Calu3 (cell line): Measurements from ENCODE around the gene GMPR2. TPM values are rescaled to one million over a fixed set of nuclear protein-coding genes. Genes with fewer than 3 reads are reported as not detected.
"Not testable (repeated sequence)": the region's sequence is repeated elsewhere in the genome, so short reads cannot be mapped to it uniquely, and the experiment has no call there.

Experiments used
- BruUV-seq: library from RNA; stranded (reverse); fragments of 400-500 nt; replicated peaks from 2 replicates; lab custom pipeline; 2021; lab: Mats Ljungman, UMichigan
- CTCF ChIA-PET: fragments of 300-600 bp; sonication (Branson Sonifier 250); formaldehyde crosslinking; loops from one replicate; lab custom pipeline; 2022; ENCODE audit warnings: antibody characterized with exemption; lab: Charles Lee
- DNase-seq: peaks from one replicate; pipeline ENCODE4 v3.0.0; 2022
- H3K27ac Mint-ChIP-seq: one replicate; pipeline ENCODE4 v1.8.0; 2022; ENCODE audit warnings: mixed read lengths; ENCODE audit not compliant: unreplicated experiment
- H3K27me3 Mint-ChIP-seq: one replicate; pipeline ENCODE4 v1.8.0; 2022; ENCODE audit warnings: mixed read lengths; ENCODE audit not compliant: unreplicated experiment
- H3K36me3 Mint-ChIP-seq: one replicate; pipeline ENCODE4 v1.8.0; 2022; ENCODE audit warnings: mild to moderate bottlenecking, moderate library complexity, mixed read lengths; ENCODE audit not compliant: insufficient read depth, unreplicated experiment
- H3K4me1 Mint-ChIP-seq: one replicate; pipeline ENCODE4 v1.8.0; 2022; ENCODE audit warnings: mild to moderate bottlenecking, low read depth, mixed read lengths; ENCODE audit not compliant: unreplicated experiment
- H3K4me3 Mint-ChIP-seq: one replicate; pipeline ENCODE4 v1.8.0; 2022; ENCODE audit warnings: mild to moderate bottlenecking, low read depth, moderate library complexity, mixed read lengths; ENCODE audit not compliant: unreplicated experiment
- H3K9me3 Mint-ChIP-seq: one replicate; pipeline ENCODE4 v1.8.0; 2022; ENCODE audit warnings: low read depth, mixed read lengths; ENCODE audit not compliant: unreplicated experiment
- CTCF ChIP-seq: fragments of 200-600 bp; IDR thresholded peaks from one replicate; pipeline ENCODE4 v1.8.0; 2022; ENCODE audit warnings: antibody characterized with exemption; ENCODE audit not compliant: unreplicated experiment
- intact Hi-C: fragments of 100-400 bp; cut with micrococcal nuclease; formaldehyde crosslinking; loops from one replicate; pipeline ENCODE4 v1.10.0; 2022; ENCODE audit not compliant: unreplicated experiment
- total RNA-seq: library from RNA; stranded (reverse); gene quantifications from 2 replicates; pipeline ENCODE4 v1.2.3, GENCODE V29; 2022

GMPR2 gene
- total RNA-seq, 1 experiment from 2014 or later, result 63.4 TPM

- H3K9me3 Mint-ChIP-seq, result no peaks in the 10 kb centered on the region
- H3K4me1 Mint-ChIP-seq, result peaks cover 2% of the 10 kb centered on the region
- H3K36me3 Mint-ChIP-seq, result peaks cover 22% of the 10 kb centered on the region
- CTCF ChIA-PET, result interaction anchor here (0.6 kb wide), 1 partner anchor 9 kb away, joined by 4 read pairs; no protein-coding TSS in a partner anchor
- H3K4me3 Mint-ChIP-seq, result no peak overlapping the region
- H3K27me3 Mint-ChIP-seq, result no peaks in the 10 kb centered on the region
- intact Hi-C loops, result no loop called here
- no TSS peak for BruUV-seq
- TF ChIP-seq CTCF, result no peak
- no peak overlapping the region for H3K27ac Mint-ChIP-seq
- DNase-seq, result no peak
These were observed 13.2 kb upstream of the GMPR2 start for GRCh38 chr14:24219521-24219920.

GRCh38 chr14:24222987-24223386 lies 9.7 kb upstream of the GMPR2 start:
- H3K36me3 Mint-ChIP-seq, H3K27ac Mint-ChIP-seq, H3K4me1 Mint-ChIP-seq, intact Hi-C loops, DNase-seq, BruUV-seq, H3K9me3 Mint-ChIP-seq, H3K27me3 Mint-ChIP-seq, CTCF ChIA-PET, H3K4me3 Mint-ChIP-seq: not testable (repeated sequence)

- H3K4me3 Mint-ChIP-seq, result no peak overlapping the region
- no peak for TF ChIP-seq CTCF
- intact Hi-C loops, result no loop called here
- no peaks in the 10 kb centered on the region for H3K9me3 Mint-ChIP-seq
- CTCF ChIA-PET, result no interaction called here
- no peaks in the 10 kb centered on the region for H3K27me3 Mint-ChIP-seq
- no TSS peak for BruUV-seq
- H3K36me3 Mint-ChIP-seq, result peaks cover 9% of the 10 kb centered on the region
- no peak overlapping the region for H3K27ac Mint-ChIP-seq
- H3K4me1 Mint-ChIP-seq, result peaks cover 9% of the 10 kb centered on the region
- no peak for DNase-seq
These were observed 8.1 kb upstream of the GMPR2 start for GRCh38 chr14:24224618-24225071.

- H3K27ac Mint-ChIP-seq, result no peak overlapping the region
- CTCF ChIA-PET, result no interaction called here
- intact Hi-C loops, result no loop called here
- H3K27me3 Mint-ChIP-seq, result no peaks in the 10 kb centered on the region
- peaks cover 9% of the 10 kb centered on the region for H3K4me1 Mint-ChIP-seq
- BruUV-seq, result no TSS peak
- no peak for DNase-seq
- H3K9me3 Mint-ChIP-seq, result no peaks in the 10 kb centered on the region
- TF ChIP-seq CTCF, result no peak
- peaks cover 10% of the 10 kb centered on the region for H3K36me3 Mint-ChIP-seq
- no peak overlapping the region for H3K4me3 Mint-ChIP-seq
These were observed 6.3 kb upstream of the GMPR2 start for GRCh38 chr14:24226473-24226872.

- H3K36me3 Mint-ChIP-seq, result peaks cover 31% of the 10 kb centered on the region
- no peak for DNase-seq
- no peaks in the 10 kb centered on the region for H3K27me3 Mint-ChIP-seq
- no TSS peak for BruUV-seq
- intact Hi-C loops, result no loop called here
- no peak overlapping the region for H3K27ac Mint-ChIP-seq
- no peaks in the 10 kb centered on the region for H3K9me3 Mint-ChIP-seq
- CTCF ChIA-PET, result interaction anchor here (0.6 kb wide), 3 partner anchors 10 to 27 kb away, joined by 3 to 4 read pairs (median 3); partner anchors contain the start of gene MDP1
- no peak for TF ChIP-seq CTCF
- peaks cover 13% of the 10 kb centered on the region for H3K4me1 Mint-ChIP-seq
- no peak overlapping the region for H3K4me3 Mint-ChIP-seq
These were observed 3.8 kb upstream of the GMPR2 start for GRCh38 chr14:24228902-24229301.
